NCI-H1105 treated with DMSO at 0.1 percent for 48 hours (cell line): ENCODE data around the gene HOXB7.

Source experiments
- DNase-seq: peaks from one replicate; lab custom pipeline; 2025; lab: John Stamatoyannopoulos, UW

HOXB7 gene

DNA sequence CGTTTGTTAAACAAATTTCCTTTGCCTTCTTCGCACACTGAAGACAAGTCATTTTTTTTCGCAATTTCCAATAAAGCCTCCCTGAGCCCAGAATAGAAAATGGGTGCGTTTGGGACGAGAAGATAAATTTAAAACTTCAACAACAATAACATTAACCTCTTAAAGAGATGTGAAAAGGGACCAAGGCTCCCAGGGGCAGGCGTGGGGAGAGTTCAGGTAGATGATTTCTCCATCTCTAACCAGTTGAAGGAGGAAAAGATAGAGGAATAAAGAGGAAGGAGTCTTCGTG lies 31.4 kb downstream of the HOXB7 start:
- no peak for DNase-seq

DNA sequence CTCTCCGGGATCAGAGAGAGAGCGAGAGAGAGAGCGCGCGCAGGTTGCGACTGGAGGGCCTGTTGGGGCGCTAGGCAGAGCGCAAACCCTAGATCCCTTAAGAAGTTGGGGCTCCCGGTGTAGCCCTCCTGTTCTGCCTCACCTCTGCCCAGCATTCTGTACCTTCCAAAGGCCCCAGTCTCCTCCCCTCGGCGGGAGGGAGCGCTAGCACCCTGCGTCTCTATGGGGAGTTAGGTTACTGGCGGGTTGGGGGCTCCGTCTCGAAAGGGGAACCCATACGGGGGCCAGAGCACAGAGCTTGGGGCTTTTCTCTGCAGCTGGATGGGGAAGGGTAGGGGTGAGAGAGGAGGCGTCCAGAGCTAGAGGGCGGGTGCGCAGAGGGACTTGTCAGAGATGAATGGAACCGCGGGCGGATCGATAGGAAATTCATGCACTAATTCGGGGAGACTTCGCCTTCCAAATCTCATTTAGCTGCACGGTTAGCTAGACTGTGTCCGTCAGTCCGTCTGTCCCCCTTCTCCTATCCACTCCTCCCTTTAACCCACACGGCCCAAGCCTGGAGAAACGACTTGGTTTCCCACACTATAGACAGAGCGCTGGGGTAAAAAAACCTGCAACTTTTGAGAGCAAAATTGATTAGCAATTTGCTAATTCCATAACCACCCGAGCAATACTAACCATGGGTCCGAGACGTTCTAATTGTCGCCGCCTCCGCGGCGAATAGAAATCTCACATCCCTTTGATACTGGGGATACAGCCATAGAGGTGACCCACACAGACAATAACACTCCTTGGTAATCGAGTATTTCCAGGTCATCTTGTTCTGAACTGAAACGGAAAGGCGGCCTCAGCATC lies 32.0 kb downstream of the HOXB7 start:
- no peak for DNase-seq

DNA sequence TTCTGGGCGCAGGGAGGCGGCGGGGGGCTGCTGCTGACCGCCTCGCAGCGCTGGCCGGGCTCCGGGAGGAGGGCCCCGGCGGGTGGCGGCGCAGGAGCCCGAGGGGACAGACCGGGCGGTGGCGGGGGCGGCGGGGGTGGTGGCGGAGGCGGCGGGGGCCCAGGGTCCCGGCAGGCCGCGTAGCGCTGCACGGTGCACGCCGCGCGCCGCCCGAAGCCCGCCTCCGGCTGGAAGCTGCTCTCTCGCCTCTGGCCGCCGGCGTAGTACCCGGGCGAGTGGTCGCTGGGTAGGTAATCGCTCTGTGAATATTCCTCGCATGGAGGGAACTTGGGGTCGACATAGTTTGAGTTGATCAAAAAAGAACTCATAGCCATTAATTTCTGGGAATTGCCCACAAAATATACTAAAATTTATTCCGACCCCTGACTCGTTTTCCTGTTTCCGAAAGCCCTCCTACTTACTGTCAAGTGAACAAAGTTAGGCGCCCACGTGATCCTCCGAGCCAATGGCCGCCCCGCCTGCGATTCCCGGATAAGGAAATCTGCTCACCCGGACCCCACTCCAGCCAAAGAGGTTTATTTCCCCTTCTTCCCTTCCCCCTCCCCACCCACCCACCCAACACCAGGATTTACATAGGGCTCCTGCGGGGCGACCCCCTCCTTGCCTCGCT lies 32.7 kb downstream of the HOXB7 start, which contains the start of gene HOXB4:
Gene HOXB4, minus strand, starts transcription at position 405 of the 670 bp plus-strand sequence. Its CDS starts 31 bp downstream, at position 374.
- DNase-seq: peak; percentile 78

DNA sequence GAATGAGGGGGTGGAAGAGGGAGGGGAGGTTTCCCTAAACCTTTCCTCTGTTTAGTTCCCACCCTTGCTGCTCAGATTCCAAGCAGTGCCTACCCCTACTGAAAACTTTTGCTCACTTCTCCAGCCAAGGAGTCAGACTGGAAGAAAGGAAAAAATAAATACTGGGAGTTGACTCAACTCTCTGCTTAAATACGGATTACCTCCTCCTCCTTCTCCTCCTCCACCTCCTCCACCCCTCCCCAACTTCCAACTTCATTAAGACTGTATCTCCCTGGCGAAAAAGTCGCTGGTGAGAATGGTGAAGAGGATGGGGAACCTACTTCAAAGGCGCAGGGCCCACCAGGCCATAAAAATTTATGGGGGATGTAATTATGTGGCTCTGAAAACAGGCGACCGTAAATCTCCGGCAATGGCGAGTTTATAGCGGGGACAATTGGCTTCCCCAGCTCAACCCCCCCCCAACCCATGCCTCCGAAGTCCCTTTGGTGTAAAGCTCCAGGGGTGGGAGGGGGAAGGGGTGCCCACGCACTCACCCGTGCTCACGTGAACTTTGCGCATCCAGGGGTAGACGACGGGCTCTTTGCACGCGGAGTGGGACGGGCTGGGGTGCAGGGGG lies 33.4 kb downstream of the HOXB7 start:
- DNase-seq: peak; percentile 11

DNA sequence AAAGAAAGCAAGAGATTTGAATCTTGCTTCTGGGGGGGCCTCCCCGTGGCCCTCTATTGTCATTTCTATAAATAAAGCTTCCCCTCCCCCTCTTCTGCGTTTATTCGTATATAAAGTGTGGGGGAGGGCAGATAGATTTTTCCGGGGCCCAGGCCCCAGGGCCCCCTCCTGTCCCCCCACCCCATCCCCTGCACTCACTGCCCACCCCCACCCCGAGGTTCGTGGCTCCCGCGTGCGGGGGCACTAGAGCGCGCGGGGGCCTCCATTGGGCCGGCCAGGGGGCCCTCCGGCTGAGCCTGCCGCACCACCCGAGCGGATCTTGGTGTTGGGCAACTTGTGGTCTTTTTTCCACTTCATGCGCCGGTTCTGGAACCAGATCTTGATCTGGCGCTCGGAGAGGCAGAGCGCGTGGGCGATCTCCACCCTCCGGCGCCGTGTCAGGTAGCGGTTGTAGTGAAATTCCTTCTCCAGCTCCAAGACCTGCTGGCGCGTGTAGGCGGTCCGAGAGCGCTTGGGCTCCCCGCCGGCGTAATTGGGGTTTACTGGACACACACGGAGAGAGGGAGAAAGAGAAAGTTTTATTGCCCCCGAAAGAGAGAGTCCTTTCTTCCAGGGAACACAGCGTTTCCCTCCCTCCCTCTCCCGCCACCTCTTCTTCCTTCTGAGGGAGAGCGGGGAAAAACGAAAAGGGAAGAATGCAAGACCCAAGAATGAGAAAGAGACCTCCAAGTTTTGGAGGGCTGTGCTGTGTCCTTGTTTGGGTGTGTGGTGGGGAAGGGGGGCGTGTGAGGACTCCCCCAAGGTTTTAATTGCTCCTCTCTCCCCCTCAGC lies 34.1 kb downstream of the HOXB7 start:
- no peak for DNase-seq

DNA sequence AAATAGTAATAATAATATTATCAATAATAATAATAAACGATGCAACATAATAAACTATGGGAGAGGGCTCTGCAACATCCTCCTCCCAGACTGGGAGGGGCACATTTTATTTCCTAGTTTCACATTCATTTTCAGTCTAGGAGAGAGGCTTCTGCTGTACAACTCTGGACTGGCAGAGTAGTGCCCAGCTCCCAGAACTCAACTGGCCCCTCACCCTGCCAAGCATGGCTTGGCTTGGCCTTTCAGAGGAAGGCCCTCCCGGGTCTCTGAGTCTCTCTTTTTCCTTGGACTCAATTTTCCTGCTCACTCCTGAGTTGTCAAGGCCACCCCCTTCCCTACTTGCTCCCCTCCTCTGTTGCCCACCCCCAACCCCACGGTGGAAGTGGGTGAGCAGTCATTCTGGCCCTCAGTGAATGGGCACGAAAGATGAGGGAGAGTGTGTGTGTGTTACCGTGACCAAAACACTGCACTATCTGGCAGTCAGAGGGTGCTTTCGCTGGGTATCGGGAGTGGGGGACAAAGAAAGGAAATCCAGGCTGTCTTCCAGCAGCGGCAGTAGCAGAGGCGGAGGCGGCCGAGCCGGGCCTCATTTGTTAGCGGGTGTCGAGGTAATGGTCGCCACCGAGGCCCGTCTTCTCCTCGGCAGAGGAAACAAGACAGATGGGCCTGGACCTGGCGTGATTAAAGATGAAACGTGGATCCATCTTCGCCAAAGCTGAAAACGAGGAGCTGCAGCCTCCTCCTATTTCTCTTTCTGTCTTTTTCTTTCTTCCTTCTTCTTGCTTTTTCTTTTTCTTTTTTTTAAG lies 34.9 kb downstream of the HOXB7 start:
- DNase-seq: no peak

DNA sequence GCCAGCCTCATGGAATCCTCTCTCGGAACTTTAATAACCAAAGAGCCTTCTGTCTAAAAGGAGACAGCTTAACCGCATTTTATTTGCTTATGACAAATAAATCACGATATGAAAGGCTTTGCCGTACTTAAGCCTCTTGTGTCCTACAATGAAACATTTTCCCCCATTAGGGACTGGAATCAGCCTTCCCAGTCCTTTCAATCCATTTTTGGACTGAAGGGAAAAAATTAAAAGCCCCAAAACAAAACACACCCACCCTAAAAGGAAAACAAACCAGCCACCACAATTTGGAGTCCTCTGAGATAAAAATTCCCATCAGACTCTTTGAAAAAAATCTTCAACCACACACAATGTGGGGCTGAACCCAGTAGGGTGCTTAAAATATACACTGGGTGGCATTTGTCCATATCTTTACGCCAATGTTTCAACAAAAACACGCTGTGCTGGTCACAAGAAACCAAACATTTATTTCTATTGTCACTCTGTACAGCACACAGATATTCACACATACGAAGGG lies 35.7 kb downstream of the HOXB7 start:
- DNase-seq: no peak

DNA sequence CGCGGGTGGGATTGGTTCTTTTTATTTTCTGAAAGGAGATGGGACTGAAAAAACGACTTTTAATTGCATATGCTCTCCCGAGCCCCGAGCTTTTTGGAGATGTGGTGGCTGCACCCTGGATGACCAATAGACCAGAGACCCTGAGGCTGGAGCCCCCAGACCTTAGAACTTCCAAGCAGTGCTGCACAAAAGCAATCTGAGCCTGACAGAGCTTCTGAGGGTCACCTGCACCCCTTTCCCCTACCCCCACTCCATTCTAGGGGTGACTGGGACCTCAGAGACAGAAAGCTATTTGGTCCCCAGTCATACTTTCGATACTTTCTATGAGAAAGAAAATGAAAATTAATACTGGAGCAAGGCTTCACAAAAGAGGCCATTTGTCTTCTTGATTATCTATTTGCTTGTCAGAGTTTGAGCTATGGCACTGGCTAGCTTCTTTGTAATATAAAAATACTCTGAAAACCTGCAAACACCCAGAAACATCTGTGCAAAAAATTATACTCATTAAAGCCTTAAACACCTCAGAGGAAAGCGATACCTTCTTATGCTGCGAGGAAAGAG lies 36.2 kb downstream of the HOXB7 start:
- DNase-seq: no peak

DNA sequence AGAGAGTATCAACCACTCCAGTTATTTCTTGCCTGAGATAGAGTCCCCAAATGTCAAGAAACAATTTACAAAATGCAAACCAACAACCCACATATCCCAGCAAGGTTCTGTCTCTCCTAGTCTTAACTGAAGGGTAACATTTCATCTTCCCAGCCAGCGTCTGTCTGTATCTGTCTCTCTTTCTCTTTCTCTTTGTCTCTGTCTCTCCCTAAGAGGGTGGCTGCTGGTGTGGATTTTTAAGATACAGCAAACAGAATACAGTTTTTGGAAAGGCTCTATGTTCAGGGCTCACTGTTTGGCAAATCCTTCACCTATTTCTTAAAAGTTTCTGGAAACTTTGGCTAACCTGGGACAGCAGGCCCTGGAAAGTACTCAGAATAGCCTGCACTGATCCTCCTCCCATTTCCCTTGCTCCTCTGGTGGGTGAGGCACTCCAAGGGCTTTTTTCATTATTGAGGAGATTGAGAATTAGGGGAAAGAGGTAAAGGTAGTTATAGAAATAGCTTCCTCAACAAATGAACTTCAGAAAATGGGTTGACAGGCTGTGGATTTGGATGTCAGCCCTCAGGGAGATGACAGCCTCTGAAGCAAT lies 38.9 kb downstream of the HOXB7 start:
- DNase-seq: no peak

DNA sequence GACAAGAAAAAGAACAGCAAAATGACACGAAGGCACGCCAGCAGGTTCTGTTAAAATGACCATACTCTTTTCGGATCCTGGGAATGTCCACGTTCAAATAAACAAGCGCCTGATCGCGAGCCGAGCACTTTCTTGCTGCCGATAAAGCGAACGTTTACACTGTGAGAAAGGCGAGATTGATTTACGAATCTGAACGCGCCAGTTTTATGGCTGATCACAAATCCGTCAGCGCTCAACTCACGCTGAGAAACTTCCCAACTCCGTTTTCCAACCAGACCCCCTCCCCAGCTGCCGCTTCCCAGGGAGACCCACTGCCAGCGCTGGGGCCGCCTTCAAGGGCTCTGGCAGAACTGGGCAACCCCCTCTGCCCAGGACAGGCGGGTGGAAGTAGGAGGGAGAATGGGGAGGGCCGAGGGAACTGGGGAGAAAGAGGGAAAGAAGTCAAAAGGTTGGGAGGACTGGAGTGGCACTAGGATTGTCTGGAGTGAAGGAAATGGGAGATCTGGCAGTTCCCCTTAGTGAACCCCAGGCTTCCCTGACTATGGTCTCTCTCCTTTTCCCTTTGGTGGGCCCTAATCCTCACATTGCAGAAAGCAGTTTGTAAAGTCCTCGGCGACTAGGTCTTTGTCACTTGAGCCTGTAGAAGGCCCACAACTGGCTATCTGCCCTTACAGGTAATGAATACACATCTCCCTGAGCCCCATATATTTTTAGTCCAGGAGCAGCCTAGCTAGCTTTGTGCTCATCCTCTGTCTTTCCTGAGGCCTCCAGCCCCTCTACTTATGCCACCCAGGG lies 39.6 kb downstream of the HOXB7 start:
- DNase-seq: no peak

DNA sequence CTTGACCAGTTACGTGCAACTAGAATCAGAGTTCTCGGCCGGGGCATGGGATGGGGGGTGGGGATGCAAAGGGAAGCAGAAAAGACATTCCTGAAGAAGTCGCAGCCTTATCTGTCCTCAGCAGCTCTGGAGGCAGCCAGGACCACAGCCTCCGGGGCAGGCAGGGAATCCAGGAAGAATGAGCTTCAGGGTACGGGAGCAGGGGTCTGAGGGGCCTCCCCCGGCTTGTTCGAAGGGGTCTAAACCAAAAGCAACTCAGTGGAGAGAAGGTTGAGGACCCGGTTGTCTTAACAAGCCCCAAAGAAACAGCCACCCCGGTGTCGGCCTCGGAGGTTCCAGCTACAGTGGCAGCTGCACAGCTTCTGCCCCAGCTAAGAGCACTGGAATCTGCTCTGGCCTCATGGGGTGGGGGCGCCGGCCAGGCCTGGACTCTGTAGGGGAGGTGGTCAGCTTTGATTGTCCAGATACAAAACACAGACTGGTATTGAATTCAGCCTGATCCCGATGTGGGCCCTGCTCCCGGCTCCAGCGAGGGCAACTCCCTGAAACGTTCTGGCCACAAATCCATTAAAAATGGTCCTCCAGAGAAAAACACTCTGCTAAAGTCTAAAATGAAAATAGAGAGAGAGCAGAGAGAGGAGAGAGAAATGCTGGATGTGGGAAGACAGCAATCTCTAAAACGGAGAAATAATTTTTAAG lies 40.3 kb downstream of the HOXB7 start:
- no peak for DNase-seq

DNA sequence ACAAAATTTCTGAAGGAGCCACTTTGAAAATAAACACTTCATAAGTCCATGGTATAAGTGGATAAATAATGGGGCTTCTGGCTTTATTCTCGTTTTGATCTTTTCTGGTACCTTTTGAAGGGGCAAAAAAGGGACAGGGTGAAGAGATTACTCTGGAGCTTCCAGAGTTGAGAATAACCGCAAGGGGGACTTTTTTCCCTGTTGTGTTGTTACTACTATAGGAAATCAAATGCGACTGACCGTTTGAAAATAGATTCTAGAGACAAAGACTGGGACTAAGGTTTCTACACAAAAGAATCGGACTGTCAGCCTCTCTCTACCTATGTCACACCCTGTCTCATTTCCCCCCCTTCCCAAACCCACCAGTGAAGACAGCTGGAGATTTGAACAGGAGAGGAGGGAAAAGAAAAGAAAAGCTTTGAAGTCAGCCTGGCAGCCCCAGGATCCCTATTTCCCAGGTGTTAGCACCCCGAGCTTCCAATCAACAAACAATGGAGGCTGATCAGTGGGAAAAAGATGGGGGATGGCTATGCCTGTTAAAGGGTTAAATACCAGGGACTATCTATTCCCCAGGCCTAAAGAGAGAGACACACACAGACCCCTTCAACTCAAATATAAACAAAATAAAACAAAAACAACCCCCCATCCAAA lies 41.0 kb downstream of the HOXB7 start:
- DNase-seq: no peak

DNA sequence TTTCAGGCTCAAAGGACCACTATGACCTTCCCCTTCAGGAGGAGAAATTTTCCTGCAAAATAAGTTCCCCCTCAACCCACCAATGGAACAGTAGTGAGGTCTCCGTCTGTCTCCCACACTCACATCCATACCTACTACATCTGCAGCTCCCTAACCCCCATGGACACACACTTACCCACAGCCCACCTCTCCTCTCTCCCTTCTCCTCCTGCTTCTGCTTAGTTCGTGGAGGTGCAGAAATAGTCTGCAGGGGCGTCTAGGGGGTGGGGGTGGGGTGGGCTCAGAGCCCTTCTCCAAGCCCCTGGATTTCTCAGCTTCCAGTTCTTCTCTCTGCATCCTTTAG lies 41.6 kb downstream of the HOXB7 start:
- DNase-seq: no peak

DNA sequence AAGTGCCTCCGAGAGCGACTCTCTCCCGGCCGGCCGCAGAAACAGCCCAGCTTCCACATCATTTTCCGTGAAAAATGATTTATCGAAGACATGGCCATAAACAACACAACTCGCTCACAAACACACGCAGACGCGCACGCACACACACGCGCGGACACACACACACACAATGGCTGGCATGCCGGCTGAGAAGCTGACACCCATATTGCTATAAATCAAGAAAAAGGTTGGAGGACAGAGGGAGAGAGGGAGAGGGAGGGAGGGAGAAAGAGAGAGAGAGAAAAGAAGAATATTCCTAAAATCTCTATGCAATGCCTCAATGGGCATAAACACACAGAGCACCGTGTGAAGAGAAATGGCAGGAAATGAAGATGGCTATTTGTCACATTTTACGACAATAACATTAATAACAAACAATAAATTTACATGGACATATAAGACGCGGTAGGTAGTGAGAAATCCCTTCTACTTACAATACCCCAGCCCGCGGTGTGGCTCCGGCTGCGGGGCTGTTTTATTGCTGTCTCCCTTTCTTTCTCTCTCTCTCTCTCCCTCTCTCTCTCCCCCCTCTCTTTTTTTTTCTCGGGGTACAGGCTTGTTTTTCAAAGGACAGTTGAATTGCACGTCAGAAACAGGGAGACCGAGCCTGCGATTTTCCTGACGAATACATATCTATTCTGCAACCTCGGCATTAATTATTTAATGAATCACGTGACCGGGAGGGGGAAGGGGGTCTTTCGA lies 42.1 kb downstream of the HOXB7 start:
- DNase-seq: peak; percentile 45

DNA sequence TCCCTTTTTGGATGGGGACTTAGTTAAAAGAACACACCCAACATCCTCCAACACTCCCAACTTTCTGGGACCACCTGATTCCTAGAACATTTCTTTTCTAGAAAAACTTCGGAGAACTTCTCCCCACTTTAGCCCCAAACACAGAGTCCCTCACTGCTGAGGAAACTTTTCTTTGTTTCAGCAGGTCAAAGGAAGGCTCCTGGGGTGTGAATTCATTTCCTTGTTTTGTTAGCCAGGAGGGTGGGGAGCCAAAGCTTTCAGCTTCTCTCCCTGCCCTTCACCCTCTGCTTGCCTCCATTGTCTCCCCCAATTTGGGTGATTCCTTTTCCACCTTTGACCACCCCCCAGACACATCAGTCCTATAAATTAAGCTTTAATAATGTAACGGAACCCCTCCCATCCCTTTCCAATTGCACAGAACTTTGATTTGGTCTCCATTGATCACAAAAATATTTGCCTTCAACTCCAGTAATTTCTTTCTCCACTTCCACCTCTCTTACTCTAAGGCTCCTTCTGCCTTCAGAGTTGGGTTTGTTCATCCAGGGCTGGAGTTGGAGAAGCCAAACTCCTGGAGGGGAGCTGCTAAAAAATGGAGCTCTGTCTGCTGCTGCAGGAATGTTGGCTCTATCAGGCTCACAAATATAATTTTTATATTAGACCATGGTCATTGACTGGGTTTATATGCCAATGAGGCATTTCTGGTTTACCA lies 43.0 kb downstream of the HOXB7 start:
- DNase-seq: no peak

DNA sequence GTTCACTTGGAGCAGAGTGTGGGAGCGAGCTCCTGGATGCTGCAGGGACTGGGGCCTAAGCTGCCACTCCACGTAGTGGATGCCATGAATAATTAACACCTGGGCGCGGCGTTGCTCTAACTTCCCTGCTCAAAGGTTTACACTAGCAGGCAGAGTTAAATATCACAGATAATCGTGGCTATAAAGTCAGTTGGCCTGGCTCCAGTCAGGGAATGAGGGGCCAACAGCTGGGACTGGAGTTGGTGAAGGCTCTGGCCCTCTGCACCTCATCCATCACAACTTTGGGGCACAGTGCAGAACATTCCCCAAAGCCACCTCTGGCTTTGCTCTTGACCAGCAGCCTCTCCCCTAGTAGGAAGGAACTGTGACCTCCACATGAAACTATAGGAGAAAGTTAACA lies 43.6 kb downstream of the HOXB7 start:
- no peak for DNase-seq

DNA sequence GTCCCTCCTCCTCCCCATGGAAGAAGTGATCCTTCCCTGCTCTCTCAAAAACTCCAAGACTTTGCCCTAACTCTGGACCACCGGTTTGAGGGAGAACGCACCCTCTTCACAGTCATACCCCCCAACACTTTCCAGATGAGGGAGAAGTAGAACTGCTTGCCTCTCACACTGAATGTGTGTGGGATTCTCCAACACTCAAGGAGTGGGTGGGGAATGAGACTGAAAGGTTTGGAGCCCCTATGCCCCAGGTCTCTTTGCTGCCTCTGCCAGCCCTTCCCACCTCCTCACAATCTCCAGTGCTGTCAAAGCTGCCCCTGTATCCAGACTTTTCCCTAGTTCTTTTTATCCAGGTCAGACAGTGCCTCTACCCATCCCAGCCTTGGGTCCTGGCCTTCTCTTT lies 44.1 kb downstream of the HOXB7 start:
- DNase-seq: no peak
